ENCODE measurements around the gene CMSS1.

Gene CMSS1

DNA sequence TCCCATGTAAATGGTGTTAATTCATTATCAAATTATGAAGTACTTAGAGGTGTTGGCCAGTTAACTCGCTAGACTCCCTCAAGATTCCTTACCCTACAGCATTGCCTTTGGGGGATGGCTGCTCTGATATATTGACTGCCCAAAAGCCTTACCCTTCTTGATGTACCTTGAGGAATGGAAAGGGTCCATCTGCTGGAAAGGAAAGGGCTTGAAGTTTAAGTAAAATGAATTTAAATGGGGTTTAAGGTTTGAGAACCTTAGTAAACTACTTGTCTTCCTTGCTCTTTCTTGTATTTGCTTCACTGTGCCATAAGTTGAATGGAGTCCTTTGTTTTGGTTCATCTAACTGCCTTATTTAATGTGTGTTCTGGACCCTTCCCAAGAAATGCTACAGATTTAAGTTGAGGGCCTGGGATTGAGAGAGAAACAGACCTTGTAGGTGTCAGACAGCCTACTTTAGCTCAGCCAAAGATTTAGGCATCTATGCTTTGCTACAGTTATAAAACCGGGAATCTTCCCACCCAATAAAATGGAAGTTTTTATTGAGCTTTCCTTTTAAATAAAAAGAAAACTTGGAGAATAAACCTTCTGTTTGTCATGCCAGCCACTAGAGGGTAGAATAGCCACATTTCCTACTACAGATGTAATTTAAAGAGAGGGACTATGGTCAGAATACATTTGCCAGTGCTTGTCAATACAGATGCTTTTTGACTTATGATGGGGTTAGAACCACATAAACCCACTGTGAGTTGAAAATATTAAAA is 25.3 kb downstream of the CMSS1 start:
- DNase-seq (ENCODE audit: extremely low read depth, low read depth), result no peak
- TF ChIP-seq, protein P1, sequence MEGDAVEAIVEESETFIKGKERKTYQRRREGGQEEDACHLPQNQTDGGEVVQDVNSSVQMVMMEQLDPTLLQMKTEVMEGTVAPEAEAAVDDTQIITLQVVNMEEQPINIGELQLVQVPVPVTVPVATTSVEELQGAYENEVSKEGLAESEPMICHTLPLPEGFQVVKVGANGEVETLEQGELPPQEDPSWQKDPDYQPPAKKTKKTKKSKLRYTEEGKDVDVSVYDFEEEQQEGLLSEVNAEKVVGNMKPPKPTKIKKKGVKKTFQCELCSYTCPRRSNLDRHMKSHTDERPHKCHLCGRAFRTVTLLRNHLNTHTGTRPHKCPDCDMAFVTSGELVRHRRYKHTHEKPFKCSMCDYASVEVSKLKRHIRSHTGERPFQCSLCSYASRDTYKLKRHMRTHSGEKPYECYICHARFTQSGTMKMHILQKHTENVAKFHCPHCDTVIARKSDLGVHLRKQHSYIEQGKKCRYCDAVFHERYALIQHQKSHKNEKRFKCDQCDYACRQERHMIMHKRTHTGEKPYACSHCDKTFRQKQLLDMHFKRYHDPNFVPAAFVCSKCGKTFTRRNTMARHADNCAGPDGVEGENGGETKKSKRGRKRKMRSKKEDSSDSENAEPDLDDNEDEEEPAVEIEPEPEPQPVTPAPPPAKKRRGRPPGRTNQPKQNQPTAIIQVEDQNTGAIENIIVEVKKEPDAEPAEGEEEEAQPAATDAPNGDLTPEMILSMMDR (IDR thresholded peaks at IDR 0.05; ENCODE audit: low read depth, low read length), result peak; percentile 65

GRCh38 chr3:99843590-99844258 is 26.1 kb downstream of the CMSS1 start:
- TF ChIP-seq, protein P1 (IDR thresholded peaks at IDR 0.05; ENCODE audit: low read depth, low read length), result no peak

GRCh38 chr3:99845331-99845730 is 27.7 kb downstream of the CMSS1 start:
- no peak for DNase-seq (ENCODE audit: extremely low read depth, low read depth)
- TF ChIP-seq, protein P1 (IDR thresholded peaks at IDR 0.05; ENCODE audit: low read depth, low read length), result no peak

More at GRCh38 chr3:99843590-99844258, 26.1 kb downstream of the CMSS1 start:
- DNase-seq (ENCODE audit: extremely low read depth, low read depth), result no peak

DNA sequence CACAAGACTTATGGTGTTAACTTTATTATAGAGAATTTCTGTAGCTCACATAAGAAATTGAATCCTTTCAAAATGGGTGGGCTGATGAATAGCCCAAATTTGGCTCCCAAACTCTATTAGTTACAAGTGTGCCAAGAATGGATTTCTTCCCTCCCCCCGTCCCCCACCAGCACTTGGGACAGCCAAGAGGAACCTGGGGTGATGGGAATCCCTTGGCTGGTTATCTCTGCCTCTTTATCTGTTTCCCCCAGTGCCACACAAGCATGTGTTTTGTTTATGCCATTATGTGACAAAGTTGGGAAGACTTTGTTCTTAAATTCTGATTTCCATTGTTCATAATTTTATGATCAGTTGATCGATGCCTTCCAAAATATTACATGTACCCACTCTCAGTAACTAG is 28.3 kb downstream of the CMSS1 start:
- TF ChIP-seq, protein P1 (IDR thresholded peaks at IDR 0.05; ENCODE audit: low read depth, low read length), result no peak

DNA sequence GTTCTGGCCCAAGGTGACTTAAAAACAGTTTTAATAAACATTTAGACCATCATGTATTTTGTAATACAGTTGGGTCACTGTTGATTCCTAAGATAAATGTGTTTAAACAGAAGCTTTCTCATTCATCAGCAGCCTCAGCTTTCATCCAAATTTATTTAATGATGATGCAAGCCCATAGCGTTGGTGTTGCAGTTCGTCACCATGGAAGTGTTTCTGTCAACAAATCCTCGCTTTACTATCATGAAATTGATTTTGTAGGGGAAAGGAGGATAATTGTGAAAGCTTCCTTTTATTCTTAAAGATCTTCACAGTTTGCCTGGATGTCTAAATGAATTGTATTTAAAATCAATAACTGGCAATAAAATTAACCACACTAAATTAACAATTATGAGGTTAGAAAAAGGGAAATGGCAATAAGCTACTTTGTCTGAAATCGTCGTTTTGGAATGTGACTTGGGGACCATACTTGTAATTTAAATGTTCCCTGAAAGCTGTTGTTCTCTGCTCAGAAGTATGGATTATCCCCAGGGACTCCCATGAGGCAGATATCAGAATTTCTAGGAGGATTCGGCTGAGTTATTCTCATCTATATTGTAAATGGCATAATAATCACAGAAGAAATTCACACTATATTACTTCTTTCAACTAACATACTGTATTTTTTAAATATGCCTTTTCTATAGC is 29.0 kb downstream of the CMSS1 start:
- TF ChIP-seq, protein P1 (IDR thresholded peaks at IDR 0.05; ENCODE audit: low read depth, low read length), result no peak
- no peak for DNase-seq (ENCODE audit: extremely low read depth, low read depth)

More for the DNA sequence above, 28.3 kb downstream of the CMSS1 start:
- DNase-seq (ENCODE audit: extremely low read depth, low read depth), result no peak

DNA sequence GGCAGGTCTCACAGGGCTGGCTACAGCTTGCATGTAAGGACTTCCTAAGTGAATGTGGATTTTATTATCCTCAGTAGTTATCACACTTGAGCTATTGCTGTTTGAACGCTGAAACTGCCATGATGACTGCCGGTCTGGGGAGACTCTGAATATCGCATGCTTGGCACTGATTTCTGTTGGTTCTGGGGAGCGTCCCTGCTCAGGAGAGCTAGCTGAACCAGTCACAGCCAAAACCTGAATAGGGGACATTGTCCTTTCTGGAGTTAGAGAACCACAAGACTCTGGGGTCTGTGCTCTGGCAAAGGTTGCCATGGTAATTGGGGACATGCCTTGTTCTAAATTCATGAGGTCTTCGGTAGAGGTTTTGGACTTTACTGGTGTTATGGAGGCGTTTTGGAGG is 30.8 kb downstream of the CMSS1 start:
- DNase-seq (ENCODE audit: extremely low read depth, low read depth), result no peak

More for the DNA sequence above, 30.8 kb downstream of the CMSS1 start:
- TF ChIP-seq, protein P1 (IDR thresholded peaks at IDR 0.05; ENCODE audit: low read depth, low read length), result no peak

Data from AG09319 (cell line).